SK-N-SH treated with all-trans-retinoic acid at 6 μM for 48 hours (cell line): ENCODE measurements around the gene PHKA2.

Source experiments
- ZC3H10 ChIP-seq: fragments of 250-450 bp; sonication (Bioruptor Pico); IDR thresholded peaks from 2 replicates; pipeline ENCODE4 v1.5.1; 2021; ENCODE audit warnings: mild to moderate bottlenecking, moderate library complexity
- ZFP3 ChIP-seq: fragments of 250-450 bp; sonication (Bioruptor Pico); IDR thresholded peaks from 2 replicates; pipeline ENCODE4 v1.5.0; 2020; ENCODE audit warnings: mild to moderate bottlenecking, moderate library complexity
- ZNF8 ChIP-seq: fragments of 450-650 bp; formaldehyde crosslinking; IDR thresholded peaks from 2 replicates; pipeline ENCODE4 v1.5.0; 2020; ENCODE audit warnings: mild to moderate bottlenecking, moderate library complexity
- TF ChIP-seq, protein P1 (sequence below): fragments of 250-450 bp; sonication (Bioruptor Pico); IDR thresholded peaks from 2 replicates; pipeline ENCODE4 v1.8.0; 2020; ENCODE audit warnings: mild to moderate bottlenecking, moderate library complexity, borderline replicate concordance
- TF ChIP-seq, protein P2 (sequence below): fragments of 250-450 bp; sonication (Bioruptor Pico); IDR thresholded peaks from 2 replicates; pipeline ENCODE4 v1.8.0; 2021; ENCODE audit warnings: low read depth, mild to moderate bottlenecking, moderate library complexity, borderline replicate concordance

DNA sequence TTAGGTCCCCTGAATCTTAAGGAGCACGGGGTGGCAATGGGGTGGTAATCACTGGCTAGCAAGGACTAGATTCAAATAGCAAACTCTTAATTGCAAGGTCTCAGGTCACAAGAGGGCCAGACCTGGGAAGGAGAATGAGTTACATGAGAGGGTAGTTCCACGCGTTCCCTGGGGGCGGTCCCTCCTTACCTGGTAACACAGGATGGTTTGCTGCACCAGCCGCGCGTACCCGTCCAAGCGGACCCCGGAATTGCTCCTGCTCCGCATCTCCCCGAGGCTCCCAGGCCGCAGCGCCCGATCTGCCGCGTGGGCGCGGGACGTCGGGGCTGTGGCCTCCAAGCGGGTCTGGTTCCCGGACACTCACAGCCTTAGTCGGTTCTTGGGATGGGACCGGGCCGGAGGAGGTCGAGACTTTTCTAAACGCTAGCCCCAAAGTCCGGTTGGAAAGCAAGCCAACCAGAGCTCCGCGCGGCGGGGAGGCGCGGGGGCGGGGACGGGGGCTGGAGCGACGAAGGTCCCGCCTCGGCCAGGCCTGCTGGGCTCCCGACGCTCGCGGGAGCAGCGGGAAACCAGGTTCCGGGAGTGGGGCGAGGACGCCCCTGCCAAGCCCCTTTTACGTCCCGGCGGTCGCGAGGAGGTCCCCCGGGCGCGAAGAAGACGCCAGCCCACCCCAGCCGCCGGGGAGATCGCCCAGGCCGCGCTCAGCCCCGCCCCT lies at the start of gene PHKA2:
- TF ChIP-seq, protein P1, sequence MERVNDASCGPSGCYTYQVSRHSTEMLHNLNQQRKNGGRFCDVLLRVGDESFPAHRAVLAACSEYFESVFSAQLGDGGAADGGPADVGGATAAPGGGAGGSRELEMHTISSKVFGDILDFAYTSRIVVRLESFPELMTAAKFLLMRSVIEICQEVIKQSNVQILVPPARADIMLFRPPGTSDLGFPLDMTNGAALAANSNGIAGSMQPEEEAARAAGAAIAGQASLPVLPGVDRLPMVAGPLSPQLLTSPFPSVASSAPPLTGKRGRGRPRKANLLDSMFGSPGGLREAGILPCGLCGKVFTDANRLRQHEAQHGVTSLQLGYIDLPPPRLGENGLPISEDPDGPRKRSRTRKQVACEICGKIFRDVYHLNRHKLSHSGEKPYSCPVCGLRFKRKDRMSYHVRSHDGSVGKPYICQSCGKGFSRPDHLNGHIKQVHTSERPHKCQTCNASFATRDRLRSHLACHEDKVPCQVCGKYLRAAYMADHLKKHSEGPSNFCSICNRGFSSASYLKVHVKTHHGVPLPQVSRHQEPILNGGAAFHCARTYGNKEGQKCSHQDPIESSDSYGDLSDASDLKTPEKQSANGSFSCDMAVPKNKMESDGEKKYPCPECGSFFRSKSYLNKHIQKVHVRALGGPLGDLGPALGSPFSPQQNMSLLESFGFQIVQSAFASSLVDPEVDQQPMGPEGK (CRISPR knock-in tag): no peak
- TF ChIP-seq ZFP3 (CRISPR knock-in tag): no peak
- TF ChIP-seq ZNF8: no peak
- TF ChIP-seq, protein P2, sequence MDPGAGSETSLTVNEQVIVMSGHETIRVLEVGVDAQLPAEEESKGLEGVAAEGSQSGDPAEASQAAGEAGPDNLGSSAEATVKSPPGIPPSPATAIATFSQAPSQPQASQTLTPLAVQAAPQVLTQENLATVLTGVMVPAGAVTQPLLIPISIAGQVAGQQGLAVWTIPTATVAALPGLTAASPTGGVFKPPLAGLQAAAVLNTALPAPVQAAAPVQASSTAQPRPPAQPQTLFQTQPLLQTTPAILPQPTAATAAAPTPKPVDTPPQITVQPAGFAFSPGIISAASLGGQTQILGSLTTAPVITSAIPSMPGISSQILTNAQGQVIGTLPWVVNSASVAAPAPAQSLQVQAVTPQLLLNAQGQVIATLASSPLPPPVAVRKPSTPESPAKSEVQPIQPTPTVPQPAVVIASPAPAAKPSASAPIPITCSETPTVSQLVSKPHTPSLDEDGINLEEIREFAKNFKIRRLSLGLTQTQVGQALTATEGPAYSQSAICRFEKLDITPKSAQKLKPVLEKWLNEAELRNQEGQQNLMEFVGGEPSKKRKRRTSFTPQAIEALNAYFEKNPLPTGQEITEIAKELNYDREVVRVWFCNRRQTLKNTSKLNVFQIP (CRISPR knock-in tag): no peak
- TF ChIP-seq ZC3H10 (CRISPR knock-in tag): no peak
